GM12878 (cell line): ENCODE results near the gene TRPC4.

Source experiments
- EZH2 ChIP-seq: IDR thresholded peaks from 2 replicates; pipeline ENCODE4 v1.6.1; 2012; ENCODE audit warnings: low read depth, mild to moderate bottlenecking, control low read depth, inconsistent platforms, low read length, borderline replicate concordance; ENCODE audit not compliant: control insufficient read depth
- FOS ChIP-seq: IDR thresholded peaks from 3 replicates; pipeline ENCODE4 v1.6.1; 2011; ENCODE audit warnings: borderline replicate concordance; ENCODE audit not compliant: insufficient read length; ENCODE audit errors: extremely low read depth
- NFYA ChIP-seq: IDR thresholded peaks from 2 replicates; pipeline ENCODE4 v1.6.1; 2011; ENCODE audit warnings: low read depth, mild to moderate bottlenecking, low read length, improper control_type of control experiment, borderline replicate concordance
- POLR2AphosphoS5 ChIP-seq: IDR thresholded peaks from 2 replicates; pipeline ENCODE4 v1.6.1; 2011; ENCODE audit warnings: mild to moderate bottlenecking, low read length, inconsistent platforms
- STAT1 ChIP-seq: fragments of 450-650 bp; conservative IDR thresholded peaks from 2 replicates; pipeline ENCODE4 v1.6.1; 2014; ENCODE audit warnings: antibody characterized with exemption, mild to moderate bottlenecking
- ZNF274 ChIP-seq: IDR thresholded peaks from one replicate; pipeline ENCODE4 v1.8.0; 2011; ENCODE audit not compliant: insufficient read length, insufficient read depth

GRCh38 chr13:37665420-37665819, 204.2 kb downstream of the TRPC4 start:
- TF ChIP-seq FOS (no peak), ZNF274 (no peak), POLR2AphosphoS5 (no peak), STAT1 (no peak), NFYA (no peak), EZH2 (no peak)
